Islet of Langerhans (tissue), 1 donor: ENCODE data around the gene KRT34.
"Not testable (repeated sequence)": the region's sequence is repeated elsewhere in the genome, so short reads cannot be mapped to it uniquely, and the experiment has no call there.

ENCODE experiments used
- FAIRE-seq: peaks from one replicate; lab custom pipeline; 2011; peaks lifted over from hg19 to GRCh38; lab: Jason Lieb, UNC

KRT34 gene

DNA sequence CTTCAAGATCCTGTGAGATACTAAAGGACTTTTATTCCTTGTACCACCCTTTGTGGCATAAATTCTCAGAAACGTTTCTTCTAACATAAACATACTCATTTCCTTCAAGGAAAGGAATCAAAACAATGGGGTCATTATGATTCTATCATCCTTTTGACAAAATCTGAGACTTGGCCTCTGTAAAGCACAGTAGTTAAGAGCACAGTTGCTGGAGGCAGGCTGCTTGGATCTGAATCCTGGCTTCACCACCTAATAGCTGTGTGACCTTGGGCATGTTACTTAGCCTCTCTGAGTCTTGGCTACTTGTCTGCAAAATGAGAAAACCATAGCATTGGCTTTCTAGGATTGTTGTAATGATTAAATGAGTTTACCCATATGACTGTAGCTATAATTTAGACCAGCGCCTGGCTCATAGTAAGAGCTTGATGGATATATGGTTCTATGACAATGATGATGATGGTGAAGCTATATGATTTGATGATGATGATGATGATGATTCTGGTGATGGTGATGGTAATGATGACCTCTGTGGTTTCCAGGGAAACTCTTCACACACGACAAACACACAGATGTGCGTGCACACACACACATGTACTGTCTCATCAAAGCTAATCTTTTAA is 21.4 kb upstream of the KRT34 start:
- FAIRE-seq, result no peak

DNA sequence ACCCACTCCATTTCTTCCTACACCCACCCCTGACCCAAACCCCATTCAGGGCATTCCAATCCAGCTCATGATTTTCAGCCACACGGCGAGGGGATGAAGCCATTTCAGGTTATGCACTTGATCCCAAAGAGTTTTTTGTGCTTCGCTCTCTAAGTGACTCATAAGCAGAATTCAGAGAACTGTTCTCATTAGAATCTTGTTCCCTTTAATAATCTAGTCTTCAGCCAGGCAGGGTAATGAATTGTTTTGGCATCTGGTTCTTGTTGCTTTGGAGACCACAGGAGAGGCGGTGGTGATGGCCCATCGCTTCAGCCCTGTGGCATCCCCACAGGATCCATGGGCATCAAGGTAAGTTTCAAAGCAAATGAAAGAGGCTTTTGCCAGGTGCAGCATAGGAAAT is 20.1 kb upstream of the KRT34 start:
- no peak for FAIRE-seq

DNA sequence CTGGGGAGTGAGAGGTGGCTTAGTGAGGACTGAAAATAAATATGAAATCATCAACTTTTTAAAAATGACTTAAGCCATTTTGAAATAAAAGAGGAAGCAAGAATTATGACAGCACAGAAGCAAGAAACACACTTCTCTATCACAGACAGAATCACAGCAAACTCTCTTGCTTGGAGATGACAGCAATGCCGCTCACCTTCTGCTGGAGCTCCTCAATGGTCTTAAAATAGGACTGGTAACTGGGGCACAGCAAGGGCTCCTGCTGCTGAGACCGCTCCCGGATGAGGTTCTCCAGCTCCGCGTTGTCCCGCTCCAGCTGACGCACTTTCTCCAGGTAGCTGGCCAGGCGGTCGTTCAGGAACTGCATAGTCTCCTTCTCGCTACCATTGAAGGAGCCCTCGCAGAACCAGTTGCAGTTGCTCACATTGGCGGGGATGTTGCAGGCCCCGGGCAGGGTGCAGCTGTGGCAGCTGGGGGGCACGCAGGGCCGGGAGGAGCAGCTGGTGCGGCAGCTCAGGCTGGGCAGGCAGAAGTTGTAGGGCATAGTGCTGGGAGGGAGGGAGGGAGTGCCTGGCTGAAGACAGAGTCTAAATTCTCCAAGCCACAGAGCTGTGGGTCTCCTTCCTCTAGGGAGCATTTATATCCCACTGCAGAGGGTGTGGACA is 15.0 kb upstream of the KRT34 start, which contains the start of gene KRT31:
Gene KRT31, minus strand, starts transcription at position 613 of the 665 bp plus-strand sequence. Its CDS starts 69 bp downstream, at position 544.
- FAIRE-seq, result no peak

DNA sequence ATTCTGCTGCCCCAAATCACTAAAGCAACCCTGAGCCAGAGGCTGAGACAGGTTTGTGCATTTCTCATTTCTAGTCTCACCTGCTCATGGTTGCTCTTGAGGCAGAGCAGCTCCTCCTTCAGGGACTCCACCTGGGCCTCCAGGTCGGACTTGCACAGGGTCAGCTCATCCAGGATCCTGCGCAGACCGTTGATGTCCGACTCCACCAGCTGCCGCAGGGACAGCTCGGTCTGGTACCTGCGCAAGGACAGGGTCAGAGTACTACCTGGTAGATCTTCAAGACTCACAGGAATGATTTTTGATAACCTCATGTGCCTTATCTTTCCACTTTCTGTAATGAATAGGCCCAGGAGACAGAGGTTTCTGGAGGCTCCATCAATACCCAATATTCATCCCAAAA is 14.2 kb upstream of the KRT34 start:
- no peak for FAIRE-seq

DNA sequence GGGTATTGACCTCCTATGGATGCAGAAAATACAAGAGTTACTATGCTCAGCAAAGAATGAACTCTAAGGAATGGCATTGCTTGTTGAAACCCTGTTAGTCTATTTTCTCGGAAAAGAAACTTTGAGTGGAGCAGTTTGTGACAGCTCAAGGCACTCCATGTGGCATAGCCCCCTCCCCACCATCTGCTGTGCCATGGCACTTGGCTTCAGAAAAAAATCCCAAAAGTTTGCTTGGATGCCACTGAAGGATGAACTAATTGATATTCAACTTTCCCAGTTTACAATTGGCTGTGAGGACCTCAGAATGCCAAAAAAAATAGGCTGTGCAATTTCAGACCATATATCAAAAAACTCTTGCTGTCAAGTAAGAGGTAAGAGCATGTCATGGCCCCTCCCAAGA is 13.5 kb upstream of the KRT34 start:
- FAIRE-seq, result no peak

DNA sequence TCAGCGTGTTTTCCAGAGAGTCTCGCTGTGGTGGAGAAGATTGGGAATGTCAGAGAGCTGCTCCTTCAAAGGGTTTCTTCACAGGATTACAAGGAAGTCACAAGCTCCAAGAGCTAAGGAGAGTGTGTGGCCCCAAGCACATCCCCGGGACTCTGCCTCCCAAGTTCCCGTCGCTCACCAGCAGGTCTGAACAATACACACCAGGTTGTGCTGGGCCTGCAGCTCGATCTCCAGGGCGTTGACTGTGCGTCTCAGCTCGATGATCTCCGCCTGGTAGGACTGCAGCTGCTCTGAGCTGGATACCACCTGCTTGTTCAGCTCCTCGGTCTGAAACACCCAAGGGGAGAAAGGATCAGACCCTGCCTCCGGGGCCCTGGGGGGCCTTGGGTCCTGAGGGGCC is 12.9 kb upstream of the KRT34 start:
- not testable (repeated sequence) for FAIRE-seq

DNA sequence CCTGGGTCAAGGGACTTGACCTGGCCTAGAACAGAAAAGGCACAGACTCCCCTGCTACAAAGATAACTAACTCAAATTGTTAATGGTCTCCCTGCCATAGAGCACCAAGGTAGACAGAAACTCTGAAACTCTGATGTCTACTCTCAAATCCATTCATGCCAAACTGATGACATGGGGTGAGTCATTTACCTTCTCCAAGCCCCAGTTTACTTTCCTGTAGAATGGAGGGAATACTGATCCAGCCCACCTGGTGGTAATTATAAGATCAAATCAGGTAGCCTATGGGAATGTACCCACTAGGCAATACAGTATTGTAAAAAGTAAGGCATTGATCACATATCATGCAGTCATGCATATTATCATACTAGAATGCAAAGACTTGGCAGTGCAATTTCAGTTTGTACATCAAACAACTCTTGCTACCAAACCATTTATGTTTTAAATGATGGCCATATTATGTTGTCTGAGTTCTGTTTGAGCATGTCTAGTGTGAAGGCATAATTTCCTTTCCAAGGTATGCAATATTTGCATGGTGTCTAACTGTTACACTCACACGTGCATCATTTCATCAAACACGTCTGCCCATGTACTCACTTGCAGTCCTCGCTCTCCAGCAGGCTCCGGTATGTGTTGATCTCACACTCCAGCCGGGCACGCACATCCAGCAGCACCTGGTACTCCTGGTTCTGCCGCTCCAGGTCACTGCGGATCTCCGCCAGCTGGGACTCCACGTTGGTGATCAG is 12.3 kb upstream of the KRT34 start:
- FAIRE-seq, result no peak

DNA sequence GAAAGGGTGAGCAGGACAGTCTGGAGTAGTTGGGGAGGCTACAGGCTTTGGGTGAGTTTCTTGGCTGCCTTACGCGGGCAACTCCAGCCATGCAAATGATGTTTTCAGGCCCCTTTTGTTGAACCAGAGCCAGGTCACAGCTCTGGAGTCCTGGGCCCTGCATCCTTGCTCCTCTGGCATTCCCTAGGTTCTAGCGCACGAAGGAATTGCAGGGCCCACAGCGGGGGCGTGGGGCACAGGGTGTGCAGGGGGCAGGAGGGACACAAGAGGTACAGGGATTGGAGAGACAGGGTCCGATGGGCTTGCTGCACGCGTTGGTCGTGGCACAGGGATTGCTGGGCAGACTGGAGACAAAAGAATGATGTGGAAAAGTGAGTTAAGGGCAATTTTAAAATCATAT is 11.7 kb upstream of the KRT34 start:
- FAIRE-seq, result no peak

DNA sequence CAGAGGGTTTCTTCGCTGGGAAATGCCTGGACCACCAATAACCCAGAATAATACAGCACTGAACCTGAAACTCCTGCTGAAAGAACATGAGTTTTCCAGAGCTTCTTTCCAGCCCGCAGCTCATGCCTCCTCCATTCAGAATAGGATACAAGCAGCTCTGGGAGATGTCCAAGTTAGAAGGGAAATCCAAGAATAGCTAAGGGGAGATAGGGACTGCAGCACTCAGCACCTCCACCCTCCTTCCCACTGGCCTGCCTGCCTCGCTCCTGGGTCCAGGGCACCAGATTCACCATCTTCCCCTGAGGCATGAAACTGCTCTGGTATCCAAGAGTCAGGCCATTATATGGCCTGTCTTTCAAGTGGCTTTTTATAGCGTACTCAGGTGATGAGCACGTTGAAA is 11.2 kb upstream of the KRT34 start:
- no peak for FAIRE-seq

DNA sequence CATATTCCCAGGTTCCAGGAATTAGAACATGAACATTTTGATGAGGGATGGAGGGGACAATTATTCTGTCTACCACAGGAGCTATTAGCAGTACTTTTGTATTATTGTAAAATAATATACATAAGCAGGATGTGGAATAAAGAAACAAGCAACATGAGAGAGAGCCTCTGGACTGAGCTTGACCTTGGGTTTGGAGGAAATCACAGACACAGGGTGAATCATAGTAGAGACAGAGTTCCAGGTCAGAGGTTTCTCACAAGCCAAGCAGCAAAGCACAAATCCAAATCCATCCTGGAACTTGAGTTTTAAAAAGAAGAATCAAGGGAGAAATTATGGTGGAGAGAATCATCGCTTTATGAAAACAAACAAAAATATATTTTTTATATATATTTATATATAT is 10.2 kb upstream of the KRT34 start:
- no peak for FAIRE-seq

DNA sequence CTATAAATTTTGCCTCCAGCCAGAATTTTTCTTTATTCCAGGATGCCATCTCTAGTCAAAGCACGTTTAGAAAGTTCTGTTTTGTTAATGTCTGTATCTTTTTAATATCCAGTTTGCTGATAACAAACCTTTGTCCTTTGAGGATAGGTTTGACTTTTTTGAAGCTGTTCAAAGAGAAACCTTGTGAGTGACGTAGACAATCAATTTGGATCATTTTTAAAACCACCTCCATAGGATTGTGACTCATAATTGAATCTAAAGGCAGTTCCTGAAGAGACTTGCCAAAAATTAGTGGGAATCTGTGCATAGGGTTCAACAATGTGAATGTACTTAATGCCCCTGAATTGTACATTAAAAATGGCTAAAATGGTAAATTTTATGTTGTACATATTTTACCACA is 9.4 kb upstream of the KRT34 start:
- FAIRE-seq, result no peak

DNA sequence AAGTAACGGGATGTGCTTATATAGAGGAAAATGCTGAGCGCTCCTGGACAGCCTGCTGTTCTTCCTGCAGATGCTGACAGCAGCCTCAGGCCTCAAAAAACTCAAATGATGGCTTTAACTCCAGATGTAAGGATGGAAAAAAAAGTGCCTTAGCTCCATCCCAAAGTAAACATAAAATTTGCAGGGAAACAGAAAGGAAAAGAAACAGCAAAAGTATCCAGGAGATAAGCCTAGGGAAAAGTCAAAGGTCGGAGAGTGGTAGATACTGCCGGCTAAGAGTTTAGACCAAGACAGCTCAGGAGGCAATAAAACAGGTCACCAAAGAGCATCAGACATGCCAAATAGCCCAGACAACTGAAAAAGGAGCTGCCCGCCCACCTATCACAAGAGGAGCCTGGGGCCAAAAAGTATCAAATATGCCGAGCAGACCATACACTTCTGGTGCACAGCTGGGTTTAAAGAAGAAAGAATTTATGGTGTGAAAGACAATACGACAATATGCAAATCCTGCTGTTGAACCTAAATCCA is 8.4 kb upstream of the KRT34 start:
- no peak for FAIRE-seq

DNA sequence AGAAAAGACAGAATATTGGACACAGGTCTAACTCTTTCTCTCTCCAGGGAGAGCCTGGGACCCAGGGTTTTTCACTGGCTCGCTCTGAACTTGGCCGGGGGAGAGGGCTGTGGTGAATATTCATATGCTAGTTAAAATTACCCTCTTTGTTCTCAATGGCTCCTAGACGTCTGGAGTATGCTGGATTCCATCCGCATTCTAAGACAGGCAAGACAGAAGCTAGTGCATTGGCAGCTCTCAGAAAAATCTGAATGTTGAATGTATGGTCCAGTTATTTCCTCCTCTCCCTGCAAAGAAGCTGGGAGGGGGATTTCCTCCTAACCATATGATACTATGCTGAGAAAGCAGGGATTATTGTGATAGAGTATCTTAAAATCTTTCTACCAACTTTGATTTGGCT is 5.6 kb upstream of the KRT34 start:
- no peak for FAIRE-seq

DNA sequence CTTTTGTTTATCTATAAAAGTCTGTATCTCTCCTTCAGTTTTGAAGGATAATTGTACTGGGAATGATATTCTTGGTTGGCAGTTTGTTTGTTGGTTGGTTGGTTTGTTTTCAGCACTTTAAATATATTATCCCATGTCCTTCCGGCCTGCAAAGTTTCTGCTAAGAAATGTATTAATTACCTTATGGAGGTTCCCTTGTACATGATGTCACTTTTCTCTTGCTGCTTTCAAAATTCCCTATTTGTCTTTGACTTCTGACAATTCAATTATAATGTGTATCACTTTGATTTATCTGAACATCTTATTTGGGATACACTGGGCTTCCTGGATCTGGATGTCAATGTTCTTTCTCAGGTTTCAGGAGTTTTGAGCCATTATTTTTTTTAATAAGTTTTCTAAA is 4.1 kb upstream of the KRT34 start:
- FAIRE-seq, result no peak

DNA sequence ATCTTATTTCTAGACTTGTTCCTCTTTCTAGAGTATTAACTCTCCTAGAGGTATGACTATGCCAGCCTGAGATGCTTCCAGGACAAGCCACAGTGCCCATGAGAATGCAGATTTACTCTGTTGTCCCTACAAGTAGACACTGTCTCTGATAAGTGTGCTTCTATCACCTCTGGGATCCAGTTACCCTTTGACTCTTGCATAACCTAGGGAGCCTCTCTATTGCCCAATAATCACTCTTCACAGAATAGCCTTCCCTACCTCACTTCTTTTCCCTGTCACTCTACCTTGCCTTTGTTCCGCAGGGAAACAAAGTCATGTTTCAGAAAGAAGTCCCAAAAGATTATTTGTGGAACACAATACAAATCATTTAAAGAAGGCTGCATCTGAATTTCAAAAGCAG is 1.6 kb upstream of the KRT34 start:
- no peak for FAIRE-seq

DNA sequence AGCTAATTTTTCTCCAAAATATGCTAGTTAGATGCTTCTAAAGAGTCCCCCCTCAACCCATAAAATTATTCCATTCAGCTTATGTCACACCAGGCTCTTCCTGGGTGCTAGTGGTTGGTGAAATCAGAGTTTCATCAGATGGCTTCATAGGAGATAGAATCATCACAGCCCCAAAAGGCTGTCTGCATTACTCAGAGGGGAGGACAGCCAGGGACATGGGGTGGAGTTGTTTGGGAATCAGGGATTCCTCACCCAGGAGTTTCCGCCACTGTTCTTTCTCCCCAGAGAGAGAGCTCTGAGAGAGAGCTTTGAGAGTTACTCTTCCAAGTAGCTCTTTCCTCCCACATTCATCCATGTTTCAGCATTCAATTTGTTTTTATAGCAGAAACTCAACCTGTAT is 288 bp upstream of the KRT34 start:
- no peak for FAIRE-seq

DNA sequence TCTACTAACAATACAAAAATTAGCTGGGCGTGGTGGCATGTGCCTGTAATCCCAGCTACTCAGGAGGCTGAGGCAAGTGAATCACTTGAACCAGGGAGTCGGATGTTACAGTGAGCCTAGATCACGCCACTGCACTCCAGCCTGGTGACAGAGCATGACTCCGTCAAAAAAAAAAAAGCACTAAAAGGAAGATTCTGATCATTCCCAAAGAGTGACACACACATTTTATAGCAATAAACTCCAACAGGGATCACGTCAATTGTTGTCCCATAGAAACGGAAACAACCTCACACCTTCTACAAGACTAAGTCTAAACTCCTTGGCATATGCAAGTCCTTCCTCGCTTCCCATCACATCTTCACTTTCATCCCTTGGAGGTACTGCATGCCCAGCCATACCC is 2.0 kb downstream of the KRT34 start:
- not testable (repeated sequence) for FAIRE-seq

DNA sequence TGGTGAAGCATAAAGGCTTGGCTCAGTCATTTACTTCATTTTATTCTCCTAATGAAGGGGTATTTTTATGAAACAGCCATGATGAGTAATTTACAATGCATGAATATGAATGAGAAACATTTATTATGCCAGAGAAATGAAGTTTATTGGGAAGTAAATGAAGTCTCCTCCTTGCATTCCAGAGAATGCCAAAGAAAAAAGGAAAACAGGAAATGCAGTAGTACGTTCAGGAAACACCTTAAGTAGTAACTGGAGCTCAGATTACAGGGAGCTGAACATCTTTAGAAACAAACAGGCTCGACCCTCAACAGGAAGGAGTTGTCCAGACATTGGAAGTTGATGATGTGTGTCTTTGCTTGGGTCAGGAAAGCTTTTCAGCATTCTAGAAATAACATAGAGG is 4.6 kb downstream of the KRT34 start:
- FAIRE-seq, result no peak

DNA sequence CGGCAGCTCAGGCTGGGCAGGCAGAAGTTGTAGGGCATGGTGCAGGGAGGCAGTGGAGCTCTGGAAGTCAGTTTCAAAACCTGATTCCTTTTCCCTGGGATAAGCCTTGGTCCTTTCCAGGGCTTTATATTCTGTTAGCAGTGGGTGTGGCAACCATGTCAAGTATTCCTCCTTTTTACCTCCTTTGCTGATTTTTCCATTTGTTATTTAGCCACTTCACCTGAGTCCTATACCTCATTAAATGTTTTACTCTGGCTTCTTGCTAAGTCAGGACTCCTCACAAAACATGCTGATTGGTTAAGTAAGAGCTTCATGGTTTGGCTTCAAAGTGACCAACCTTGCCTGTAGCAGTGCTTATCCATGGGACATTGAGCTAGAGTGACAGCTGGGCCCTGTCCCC is 12.4 kb downstream of the KRT34 start, which contains the start of gene KRT33B:
Gene KRT33B, minus strand, starts transcription at position 101 of the 400 bp plus-strand sequence. Its CDS starts 63 bp downstream, at position 38.
- FAIRE-seq, result no peak

DNA sequence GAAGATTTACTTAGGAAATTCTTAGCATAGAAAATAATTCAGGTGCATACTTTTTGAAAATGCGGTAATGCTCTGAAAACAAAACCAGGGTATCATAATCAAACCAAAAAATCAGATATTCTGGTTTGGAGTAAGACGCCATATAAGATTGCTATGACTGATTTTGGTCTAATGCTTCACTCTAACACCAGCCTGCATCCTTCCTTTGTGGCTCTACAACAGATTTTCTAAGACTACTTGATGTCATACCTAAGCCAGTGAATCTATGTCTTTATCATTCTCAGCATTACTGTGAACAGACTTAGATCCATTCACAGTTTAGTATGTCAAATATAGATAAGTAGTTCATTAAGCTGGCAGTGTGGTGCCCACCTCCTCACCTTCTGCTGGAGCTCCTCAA is 13.1 kb downstream of the KRT34 start:
- FAIRE-seq, result no peak

DNA sequence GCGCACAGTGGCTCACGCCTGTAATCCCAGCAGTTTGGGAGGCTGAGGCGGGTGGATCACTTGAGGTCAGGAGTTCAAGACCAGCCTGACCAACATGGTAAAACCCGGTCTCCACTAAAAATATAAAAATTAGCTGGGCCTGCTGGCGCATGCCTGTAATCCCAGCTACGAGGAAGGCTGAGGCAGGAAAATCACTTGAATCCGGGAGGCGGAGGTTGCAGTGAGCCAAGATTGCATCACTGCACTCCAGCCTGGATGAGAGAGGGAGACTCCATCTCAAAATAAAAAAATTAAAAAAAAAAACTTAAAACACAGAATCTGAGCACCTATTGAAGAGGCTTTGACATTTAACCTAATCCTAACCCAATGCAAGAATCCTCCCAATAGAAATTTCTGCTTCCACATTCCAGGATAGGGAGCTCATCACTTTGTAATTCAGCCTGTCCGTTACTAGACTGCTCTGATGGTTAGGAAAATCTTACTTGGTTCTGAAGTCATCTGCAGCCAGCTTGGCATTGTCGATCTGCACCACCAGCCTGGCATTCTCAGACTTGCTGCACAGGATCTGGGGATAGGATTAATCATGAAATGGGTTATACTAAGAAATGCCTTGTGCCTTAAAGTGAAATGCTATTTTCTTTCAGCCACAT is 14.6 kb downstream of the KRT34 start:
- FAIRE-seq, result no peak

DNA sequence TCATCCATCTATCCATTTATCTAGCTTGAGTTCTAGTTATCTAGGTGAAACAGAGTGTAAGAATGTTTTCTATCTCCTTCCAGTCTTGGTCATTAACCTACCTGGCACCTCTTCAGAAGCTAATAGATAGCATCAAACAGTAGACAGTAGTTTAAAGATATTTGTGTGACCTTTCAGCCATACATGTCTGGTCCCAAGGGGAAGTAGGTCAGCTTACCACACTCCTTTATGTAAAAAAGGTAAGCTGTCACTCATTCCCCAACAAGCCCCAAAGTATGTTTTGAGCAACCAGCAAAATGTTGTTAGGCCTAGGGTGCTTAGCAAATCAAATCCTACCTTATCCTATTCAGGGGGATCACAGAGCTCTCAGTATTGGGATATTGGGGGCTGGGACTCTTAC is 16.0 kb downstream of the KRT34 start:
- no peak for FAIRE-seq

DNA sequence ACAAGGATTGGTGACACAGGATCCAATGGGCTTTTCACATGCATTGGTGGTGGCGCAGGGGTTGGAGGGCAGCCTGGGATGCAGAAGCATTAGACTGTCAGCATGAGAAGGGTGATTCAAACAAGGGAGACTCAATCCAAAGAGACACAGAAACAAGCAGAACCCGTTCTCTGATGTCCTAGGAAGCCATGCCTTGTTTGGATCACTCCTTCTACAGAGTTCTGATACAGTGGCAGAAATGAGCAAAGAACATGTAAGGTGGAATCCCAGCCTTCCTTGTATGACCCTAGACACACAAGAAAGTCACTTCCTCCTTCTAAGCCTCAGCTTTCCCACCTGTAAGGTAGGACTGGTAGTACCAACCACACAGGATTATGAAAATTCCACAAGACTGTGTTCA is 18.2 kb downstream of the KRT34 start:
- FAIRE-seq, result no peak
